ENCODE results near the gene CORIN. TPM values are rescaled to one million over a fixed set of nuclear protein-coding genes. Genes with fewer than 3 reads are reported as not detected.
"Not testable (repeated sequence)": the region's sequence is repeated elsewhere in the genome, so short reads cannot be mapped to it uniquely, and the experiment has no call there.

The CORIN gene
- total RNA-seq, 3 donors from 2014 or later: not detected

DNA sequence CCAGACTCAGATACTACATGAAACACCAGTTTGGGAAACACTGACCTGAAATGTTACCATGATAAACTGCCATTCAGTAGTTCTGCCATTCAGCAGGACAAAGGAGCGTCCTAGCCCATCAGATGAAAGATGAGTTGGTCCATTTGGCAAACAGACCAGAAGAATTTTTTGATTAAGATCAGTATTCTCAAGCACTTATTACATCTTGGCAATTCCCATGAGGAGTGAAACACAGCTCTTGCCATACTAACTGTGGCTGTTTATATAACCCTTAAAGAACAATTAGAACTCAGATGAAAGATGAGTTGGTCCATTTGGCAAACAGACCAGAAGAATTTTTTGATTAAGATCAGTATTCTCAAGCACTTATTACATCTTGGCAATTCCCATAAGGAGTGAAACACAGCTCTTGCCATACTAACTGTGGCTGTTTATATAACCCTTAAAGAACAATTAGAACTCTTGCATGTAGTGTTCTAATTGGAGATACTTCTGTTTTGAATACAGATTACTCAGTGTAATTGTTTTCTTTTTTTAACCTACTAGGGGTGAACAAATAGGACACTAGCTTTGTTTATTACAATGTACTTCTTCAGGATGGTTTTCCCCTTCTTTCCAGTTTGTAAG, 146.0 kb downstream of the CORIN start:
- H3K4me3 Mint-ChIP-seq; ATAC-seq; DNase-seq; H3K4me1 Mint-ChIP-seq (ENCODE audit: low read depth); H3K9me3 Mint-ChIP-seq; H3K36me3 Mint-ChIP-seq (ENCODE audit: insufficient read depth): not testable (repeated sequence)
- H3K27me3 Mint-ChIP-seq (ENCODE audit: low read depth): peaks cover 17% of the 10 kb centered on the region

DNA sequence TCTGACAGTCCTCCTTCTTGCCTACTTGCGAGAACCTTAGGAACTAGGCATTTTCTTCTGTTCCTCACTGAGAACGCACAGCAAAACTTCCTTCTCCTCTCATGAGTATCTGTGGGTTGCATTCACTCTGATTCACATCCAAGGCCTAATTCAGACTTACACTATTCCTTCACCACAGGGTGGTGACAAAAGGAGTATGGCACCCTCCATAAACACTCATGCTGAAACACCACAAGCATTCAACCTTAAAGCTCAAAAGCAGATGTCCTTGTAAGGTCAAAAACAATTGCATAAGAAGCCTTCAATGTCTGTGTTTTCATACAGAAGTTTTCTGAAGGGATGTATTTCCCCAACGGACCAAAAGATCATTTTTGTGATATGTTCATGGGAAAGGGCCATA, 147.3 kb downstream of the CORIN start:
- Mint-ChIP-seq H3K4me1 (ENCODE audit: low read depth) (no peaks in the 10 kb centered on the region), H3K27me3 (ENCODE audit: low read depth) (peaks cover 11% of the 10 kb centered on the region), H3K4me3 (no peak overlapping the region), H3K9me3 (no peaks in the 10 kb centered on the region), H3K36me3 (ENCODE audit: insufficient read depth) (no peaks in the 10 kb centered on the region)
- ATAC-seq (no peak), DNase-seq (no peak)

DNA sequence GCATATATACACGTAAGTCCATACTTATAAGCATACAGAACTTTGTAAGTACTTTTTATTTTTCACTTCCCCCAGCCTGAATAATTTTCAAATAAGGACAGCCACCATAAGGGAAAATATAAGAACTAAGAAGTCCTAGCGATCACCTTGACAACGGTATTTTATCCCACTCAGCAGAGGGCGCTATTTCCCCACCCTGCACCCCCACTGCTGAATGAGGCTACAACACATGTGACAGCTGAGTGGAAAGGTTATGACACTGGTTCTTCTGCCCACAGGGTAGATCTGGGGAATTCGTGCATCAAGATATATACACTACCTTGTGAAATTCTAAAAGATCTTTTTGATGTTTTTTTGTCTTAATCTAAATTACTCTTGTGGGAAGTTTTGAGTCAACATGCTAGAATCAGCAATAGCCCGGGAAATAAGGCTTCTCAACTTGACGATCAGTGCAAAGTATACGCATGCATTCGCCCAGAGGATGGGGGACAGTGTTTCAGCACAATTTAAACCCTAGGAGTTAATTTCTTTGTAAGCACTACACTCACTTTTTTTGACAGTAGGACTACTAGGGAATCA, 151.5 kb downstream of the CORIN start:
- peak; percentile 82 to 88 for ATAC-seq
- Mint-ChIP-seq H3K36me3 (ENCODE audit: insufficient read depth) (no peaks in the 10 kb centered on the region), H3K4me3 (no peak overlapping the region), H3K4me1 (ENCODE audit: low read depth) (no peaks in the 10 kb centered on the region), H3K27me3 (ENCODE audit: low read depth) (peaks cover 13% of the 10 kb centered on the region), H3K9me3 (no peaks in the 10 kb centered on the region)
- peak; percentile 52 for DNase-seq

DNA sequence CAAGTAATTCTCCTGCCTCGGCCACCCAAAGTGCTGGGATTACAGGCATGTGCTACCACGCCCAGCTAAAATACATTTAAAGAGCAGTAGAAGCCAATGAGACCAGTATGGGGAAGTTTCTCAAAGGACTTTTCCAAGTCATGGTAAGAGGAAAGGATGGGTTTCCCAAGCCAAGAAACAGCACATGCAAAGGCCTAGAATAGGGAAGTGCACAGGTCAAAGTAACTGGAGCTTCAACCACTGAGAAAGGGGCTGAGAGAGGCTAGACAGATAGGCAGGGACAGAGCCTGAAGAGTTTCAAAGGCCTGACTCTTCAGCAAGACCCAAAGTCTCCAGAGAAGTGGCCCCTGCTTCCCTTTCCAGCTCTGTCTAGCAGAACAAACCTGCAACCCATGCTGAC, 162.1 kb downstream of the CORIN start:
- DNase-seq (no peak), ATAC-seq (no peak)
- Mint-ChIP-seq H3K4me3 (no peak overlapping the region), H3K27me3 (ENCODE audit: low read depth) (peaks cover 7% of the 10 kb centered on the region), H3K36me3 (ENCODE audit: insufficient read depth) (no peaks in the 10 kb centered on the region), H3K9me3 (no peaks in the 10 kb centered on the region), H3K4me1 (ENCODE audit: low read depth) (no peaks in the 10 kb centered on the region)

DNA sequence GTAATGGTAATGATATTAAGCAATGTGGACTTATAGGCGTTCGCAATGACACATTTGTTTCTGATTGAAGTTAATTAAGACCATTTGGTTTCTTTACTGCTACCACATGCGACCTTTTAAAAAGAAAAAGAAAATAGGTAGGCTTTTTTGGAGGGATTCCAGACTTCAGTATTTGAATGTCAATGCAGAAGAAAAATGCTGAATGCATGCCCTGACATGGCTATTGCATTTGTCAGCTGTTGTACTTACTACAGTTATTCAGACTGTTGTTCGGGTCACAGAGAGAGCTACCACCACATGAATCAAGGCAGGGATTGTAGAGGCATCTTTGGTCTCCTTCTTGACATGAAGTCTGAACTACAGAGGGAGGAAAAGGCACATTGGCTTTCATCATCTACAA, 163.7 kb downstream of the CORIN start:
- H3K36me3 Mint-ChIP-seq (ENCODE audit: insufficient read depth): no peaks in the 10 kb centered on the region
- H3K9me3 Mint-ChIP-seq: no peaks in the 10 kb centered on the region
- peaks cover 4% of the 10 kb centered on the region for H3K27me3 Mint-ChIP-seq (ENCODE audit: low read depth)
- no peak overlapping the region for H3K4me3 Mint-ChIP-seq
- DNase-seq (no peak), ATAC-seq (no peak)
- H3K4me1 Mint-ChIP-seq (ENCODE audit: low read depth): no peaks in the 10 kb centered on the region

DNA sequence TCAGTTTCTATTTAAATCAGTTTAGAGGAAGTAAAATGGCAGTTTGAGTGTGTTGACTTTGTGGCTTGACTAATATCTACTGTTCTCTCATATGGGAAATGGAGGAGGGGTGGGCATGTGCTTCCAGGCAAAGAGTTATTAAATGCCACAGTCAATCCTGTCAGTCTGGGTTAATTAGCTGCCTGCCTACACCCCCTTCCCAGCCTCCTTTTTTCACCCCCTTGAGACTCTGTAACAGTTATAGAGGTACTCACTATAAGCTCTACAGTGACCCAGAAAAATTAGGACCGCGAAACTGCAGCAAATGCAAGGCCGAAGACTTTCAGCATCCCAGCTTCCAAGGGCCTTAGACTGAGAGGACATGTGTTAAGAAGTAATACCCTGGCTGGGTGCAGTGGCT, 165.2 kb downstream of the CORIN start:
- Mint-ChIP-seq H3K4me1 (ENCODE audit: low read depth) (no peaks in the 10 kb centered on the region), H3K9me3 (no peaks in the 10 kb centered on the region), H3K36me3 (ENCODE audit: insufficient read depth) (no peaks in the 10 kb centered on the region), H3K27me3 (ENCODE audit: low read depth) (peaks cover 6% of the 10 kb centered on the region), H3K4me3 (no peak overlapping the region)
- no peak for DNase-seq
- ATAC-seq: no peak

DNA sequence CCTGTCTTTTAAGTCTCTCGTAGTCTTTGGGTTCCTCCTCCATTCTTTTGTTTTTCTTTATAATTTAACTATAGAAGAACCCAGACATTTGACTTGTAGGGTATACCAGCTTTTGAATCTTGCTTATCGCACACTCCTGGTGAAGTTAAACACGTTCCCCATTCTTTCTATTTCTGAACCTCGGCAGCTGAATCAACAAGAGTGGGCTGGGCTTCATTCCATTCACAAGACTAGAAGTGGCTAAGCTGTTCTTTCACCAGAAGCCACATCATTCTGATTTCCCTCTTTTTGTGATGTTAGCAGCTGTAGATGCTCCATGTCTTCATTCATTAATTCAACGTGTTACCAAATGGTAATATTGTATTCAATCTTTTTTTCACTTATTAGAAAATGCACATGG, 167.9 kb downstream of the CORIN start:
- no peak for DNase-seq
- Mint-ChIP-seq H3K4me3 (no peak overlapping the region), H3K27me3 (ENCODE audit: low read depth) (peaks cover 14% of the 10 kb centered on the region), H3K9me3 (no peaks in the 10 kb centered on the region), H3K4me1 (ENCODE audit: low read depth) (no peaks in the 10 kb centered on the region), H3K36me3 (ENCODE audit: insufficient read depth) (no peaks in the 10 kb centered on the region)
- no peak for ATAC-seq

DNA sequence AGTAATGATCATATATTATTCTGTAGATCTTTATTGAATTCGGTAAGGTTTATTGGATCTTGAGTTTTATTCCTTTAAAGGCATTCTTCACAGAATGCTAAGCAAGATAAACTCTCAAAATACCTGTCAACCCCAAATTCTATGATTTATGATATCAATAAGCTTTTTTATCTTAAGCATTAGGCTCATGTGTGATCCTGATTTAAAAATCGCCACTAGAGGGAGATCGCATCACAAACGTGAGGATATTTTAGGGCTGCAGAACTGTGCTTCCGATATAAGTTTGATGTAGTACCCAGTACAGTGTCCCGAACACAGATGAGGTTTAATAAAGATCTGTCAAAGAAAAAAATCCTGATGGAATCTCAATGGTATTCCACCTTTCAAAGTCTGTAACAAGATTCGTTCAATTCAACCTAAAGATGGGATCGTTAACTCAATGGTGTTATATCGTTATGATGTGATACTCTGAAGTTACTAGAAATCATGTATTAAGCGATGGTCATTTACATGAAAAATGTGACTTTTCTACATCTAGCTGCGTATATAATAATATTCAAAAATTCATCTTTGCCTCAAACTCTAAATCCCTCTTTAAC, 169.0 kb downstream of the CORIN start:
- peak; percentile 40 to 54 for ATAC-seq
- no peak overlapping the region for H3K4me3 Mint-ChIP-seq

DNA sequence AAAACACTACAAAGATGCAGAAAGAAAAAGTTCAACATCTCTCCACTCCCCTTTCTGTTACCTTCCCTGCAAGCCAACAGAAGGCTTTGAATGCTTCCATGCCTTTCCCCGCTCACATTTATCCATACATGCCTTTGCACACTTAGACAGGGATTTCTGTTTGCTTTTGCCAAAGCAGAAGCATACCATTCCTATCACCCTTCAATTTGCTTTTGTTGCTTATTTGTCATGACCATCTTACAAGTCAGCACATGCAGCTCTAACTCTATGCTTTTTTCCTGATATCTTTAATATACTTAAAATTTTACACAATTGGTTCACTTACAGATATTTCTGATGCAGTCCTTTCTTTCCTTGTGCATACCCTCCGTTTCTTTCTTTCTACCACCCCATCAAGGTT, 169.6 kb downstream of the CORIN start:
- ATAC-seq (no peak), DNase-seq (no peak)
- H3K36me3 Mint-ChIP-seq (ENCODE audit: insufficient read depth): no peaks in the 10 kb centered on the region
- no peaks in the 10 kb centered on the region for H3K9me3 Mint-ChIP-seq
- H3K4me1 Mint-ChIP-seq (ENCODE audit: low read depth): no peaks in the 10 kb centered on the region
- H3K27me3 Mint-ChIP-seq (ENCODE audit: low read depth): peaks cover 15% of the 10 kb centered on the region
- H3K4me3 Mint-ChIP-seq: no peak overlapping the region

More for the DNA sequence above, 169.0 kb downstream of the CORIN start:
- no peaks in the 10 kb centered on the region for H3K9me3 Mint-ChIP-seq
- H3K4me1 Mint-ChIP-seq (ENCODE audit: low read depth): no peaks in the 10 kb centered on the region
- H3K27me3 Mint-ChIP-seq (ENCODE audit: low read depth): peaks cover 18% of the 10 kb centered on the region
- H3K36me3 Mint-ChIP-seq (ENCODE audit: insufficient read depth): no peaks in the 10 kb centered on the region
- DNase-seq: no peak

DNA sequence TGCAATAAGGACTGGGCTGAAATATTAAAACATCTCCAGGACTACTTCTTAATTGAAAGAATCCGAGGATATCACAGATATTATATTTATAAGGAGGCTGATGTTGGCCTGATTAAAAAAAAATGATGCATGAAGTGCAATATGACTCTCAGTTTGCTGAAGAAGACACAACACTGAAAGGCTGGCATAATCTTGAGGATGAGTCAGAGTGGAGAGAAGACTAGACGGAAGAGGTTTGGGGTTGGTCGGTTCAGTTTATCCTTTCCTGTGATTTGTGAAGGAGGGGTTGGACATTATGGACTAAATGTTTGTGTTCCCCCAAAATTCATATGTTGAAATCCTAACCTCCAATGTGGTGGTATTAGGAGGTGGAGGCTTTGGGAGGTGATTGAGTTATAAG, 170.3 kb downstream of the CORIN start:
- DNase-seq (no peak), ATAC-seq (no peak)
- no peaks in the 10 kb centered on the region for H3K9me3 Mint-ChIP-seq
- H3K4me1 Mint-ChIP-seq (ENCODE audit: low read depth): no peaks in the 10 kb centered on the region
- no peaks in the 10 kb centered on the region for H3K36me3 Mint-ChIP-seq (ENCODE audit: insufficient read depth)
- peaks cover 14% of the 10 kb centered on the region for H3K27me3 Mint-ChIP-seq (ENCODE audit: low read depth)
- H3K4me3 Mint-ChIP-seq: no peak overlapping the region

DNA sequence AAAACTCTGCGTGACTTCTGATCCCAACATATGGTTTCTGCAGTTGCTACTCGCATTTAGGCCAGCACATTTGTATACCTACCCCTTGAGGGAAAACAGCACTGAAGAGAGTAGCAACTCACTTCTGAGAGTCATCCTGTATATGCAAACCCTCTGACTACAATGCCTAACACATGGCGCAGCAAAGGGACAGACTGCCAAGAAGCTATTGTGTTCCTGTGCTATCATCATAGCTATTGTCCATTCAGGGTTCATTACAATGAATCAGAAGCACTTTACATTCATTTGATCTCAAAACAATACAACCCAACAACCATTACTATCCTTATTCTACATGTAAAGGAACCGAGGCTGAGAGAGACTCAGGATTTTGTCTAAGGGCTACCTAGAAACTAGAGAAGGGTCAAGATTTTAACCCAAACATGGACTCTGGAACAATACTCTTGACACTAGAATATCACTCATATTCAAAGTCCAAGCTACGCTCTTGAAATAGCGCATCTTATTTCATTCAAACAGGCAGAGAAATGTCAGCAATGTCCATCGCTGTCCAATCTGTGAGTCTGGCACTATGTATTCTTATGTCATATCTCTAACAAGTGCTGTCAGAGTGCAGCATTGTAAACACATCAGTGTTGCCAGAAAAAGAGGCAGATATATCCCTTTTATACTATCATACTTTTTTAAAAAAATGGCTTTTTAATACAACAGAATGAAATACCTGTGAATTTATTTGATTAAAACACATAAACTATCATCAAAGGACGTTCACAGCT, 173.6 kb downstream of the CORIN start:
- Mint-ChIP-seq H3K4me3 (no peak overlapping the region), H3K9me3 (no peaks in the 10 kb centered on the region), H3K27me3 (ENCODE audit: low read depth) (peaks cover 14% of the 10 kb centered on the region), H3K4me1 (ENCODE audit: low read depth) (no peaks in the 10 kb centered on the region), H3K36me3 (ENCODE audit: insufficient read depth) (no peaks in the 10 kb centered on the region)
- DNase-seq (no peak), ATAC-seq (no peak)

DNA sequence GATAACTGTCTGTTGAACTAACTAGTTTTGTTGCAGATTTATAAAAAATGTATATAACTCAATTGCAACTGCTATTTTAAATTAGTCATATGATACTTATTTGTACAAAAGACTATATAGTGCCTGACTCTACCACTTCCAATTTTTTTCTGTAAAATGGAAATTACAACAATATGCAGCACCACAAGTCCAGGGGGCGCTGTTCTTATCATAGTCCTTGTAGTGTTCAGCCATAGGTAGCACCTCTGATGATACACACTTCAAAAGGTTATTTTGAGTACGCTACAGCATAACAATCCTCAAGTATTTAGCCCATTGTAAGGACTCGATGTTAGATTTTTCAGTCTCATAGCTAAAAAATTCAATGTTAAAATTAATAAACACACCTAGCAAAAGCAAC, 174.9 kb downstream of the CORIN start:
- no peak for ATAC-seq
- H3K27me3 Mint-ChIP-seq (ENCODE audit: low read depth): peaks cover 12% of the 10 kb centered on the region
- DNase-seq: no peak
- H3K4me1 Mint-ChIP-seq (ENCODE audit: low read depth): no peaks in the 10 kb centered on the region
- no peaks in the 10 kb centered on the region for H3K9me3 Mint-ChIP-seq
- no peaks in the 10 kb centered on the region for H3K36me3 Mint-ChIP-seq (ENCODE audit: insufficient read depth)
- H3K4me3 Mint-ChIP-seq: no peak overlapping the region

DNA sequence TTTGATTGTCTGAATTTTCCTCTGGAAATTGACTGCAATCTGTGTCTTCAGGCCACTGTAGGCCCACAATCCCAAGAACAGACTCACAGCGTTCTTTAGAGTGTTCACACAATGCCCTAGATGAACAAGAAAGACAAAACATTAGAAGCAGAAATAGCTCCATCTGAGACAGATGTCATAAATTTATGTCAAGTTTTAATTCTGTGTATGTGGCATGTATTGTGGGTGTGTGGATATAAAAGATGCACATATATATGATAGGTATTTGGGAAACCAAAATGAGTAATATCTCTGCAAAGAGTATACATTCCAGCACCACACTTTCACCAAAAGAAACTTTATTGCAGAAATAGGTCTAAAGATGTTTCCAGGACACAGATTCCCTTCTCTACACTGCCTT, 176.1 kb downstream of the CORIN start:
- no peak for DNase-seq
- Mint-ChIP-seq H3K4me1 (ENCODE audit: low read depth) (no peaks in the 10 kb centered on the region), H3K27me3 (ENCODE audit: low read depth) (peaks cover 7% of the 10 kb centered on the region), H3K36me3 (ENCODE audit: insufficient read depth) (no peaks in the 10 kb centered on the region), H3K4me3 (no peak overlapping the region), H3K9me3 (no peaks in the 10 kb centered on the region)
- ATAC-seq: no peak

DNA sequence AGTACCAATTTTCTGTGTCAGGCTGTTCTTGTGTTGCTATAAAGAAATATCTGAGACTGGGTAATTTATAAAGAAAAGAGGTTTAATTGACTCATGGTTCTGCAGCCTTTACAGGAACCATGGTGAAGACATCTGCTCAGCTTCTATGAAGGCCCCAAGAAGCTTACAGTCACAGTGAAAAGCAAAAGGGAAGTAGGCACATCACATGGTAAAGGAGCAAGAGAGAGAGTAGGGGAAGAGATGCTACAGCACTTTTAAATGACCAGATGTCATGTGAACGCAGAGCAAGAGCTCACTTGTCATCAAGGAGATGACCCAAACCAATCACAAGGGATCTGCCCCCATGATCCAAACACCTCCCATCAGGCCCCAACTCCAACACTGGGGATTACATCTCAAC, 178.5 kb downstream of the CORIN start:
- ATAC-seq (no peak), DNase-seq (no peak)
- peaks cover 2% of the 10 kb centered on the region for H3K27me3 Mint-ChIP-seq (ENCODE audit: low read depth)
- no peaks in the 10 kb centered on the region for H3K9me3 Mint-ChIP-seq
- H3K4me3 Mint-ChIP-seq: no peak overlapping the region
- no peaks in the 10 kb centered on the region for H3K36me3 Mint-ChIP-seq (ENCODE audit: insufficient read depth)
- no peaks in the 10 kb centered on the region for H3K4me1 Mint-ChIP-seq (ENCODE audit: low read depth)
